SK-MEL-5 (cell line): ENCODE measurements around the gene COL10A1. TPM values are rescaled to one million over a fixed set of nuclear protein-coding genes. Genes with fewer than 3 reads are reported as not detected.

Experiments used
- total RNA-seq: library from RNA; depleted of rRNA; stranded (reverse); fragments of >200 nt; shearing (Covaris generic); gene quantifications from 2 replicates; pipeline ENCODE4 v1.2.3, GENCODE V29; 2014; rRNA removed

COL10A1 gene
- total RNA-seq, 1 experiment from 2014 or later: not detected

Other genes starting within 250 kb of the COL10A1 start
- gene FRK, start 65.2 kb downstream of the COL10A1 start, total RNA-seq: 1.8 and 1.9 TPM in 2 replicates
- 37.7 and 37.9 TPM in 2 replicates for gene NT5DC1, start 25.3 kb downstream of the COL10A1 start, total RNA-seq
- gene TSPYL4, start 127.9 kb upstream of the COL10A1 start, total RNA-seq: 6.1 and 7.4 TPM in 2 replicates
- gene TSPYL1, start 153.8 kb upstream of the COL10A1 start, total RNA-seq: 37.4 and 40.2 TPM in 2 replicates
- gene DSE, start 244.8 kb upstream of the COL10A1 start, total RNA-seq: 0.40 and 1.0 TPM in 2 replicates